ENCODE results near the gene RGS8.

RGS8 gene

GRCh38 chr1:182635871-182636270, 48.5 kb downstream of the RGS8 start:
- H3K27ac ChIP-seq: no peak overlapping the region
- TF ChIP-seq, protein P1, sequence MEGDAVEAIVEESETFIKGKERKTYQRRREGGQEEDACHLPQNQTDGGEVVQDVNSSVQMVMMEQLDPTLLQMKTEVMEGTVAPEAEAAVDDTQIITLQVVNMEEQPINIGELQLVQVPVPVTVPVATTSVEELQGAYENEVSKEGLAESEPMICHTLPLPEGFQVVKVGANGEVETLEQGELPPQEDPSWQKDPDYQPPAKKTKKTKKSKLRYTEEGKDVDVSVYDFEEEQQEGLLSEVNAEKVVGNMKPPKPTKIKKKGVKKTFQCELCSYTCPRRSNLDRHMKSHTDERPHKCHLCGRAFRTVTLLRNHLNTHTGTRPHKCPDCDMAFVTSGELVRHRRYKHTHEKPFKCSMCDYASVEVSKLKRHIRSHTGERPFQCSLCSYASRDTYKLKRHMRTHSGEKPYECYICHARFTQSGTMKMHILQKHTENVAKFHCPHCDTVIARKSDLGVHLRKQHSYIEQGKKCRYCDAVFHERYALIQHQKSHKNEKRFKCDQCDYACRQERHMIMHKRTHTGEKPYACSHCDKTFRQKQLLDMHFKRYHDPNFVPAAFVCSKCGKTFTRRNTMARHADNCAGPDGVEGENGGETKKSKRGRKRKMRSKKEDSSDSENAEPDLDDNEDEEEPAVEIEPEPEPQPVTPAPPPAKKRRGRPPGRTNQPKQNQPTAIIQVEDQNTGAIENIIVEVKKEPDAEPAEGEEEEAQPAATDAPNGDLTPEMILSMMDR (conservative IDR thresholded peaks at IDR 0.05): no peak

Measured in VCaP (cell line).